Liver (tissue), 9 donors: ENCODE data around the gene WASF1. TPM values are rescaled to one million over a fixed set of nuclear protein-coding genes. Genes with fewer than 3 reads are reported as not detected.

Experiments
- DNase-seq: peaks from one replicate; pipeline ENCODE4 v3.0.0-alpha.2; 2017; ENCODE audit warnings: low spot score
- H3K27ac ChIP-seq, 2 donors: one replicate each; pipeline ENCODE4 v1.7.0; 2013; ENCODE audit warnings: inconsistent platforms in 2 of 2, low read length in 2 of 2, control low read depth in 1 of 2, low read depth in 1 of 2, mild to moderate bottlenecking in 1 of 2
- H3K27me3 ChIP-seq, 4 donors: one replicate each; pipeline versions ENCODE4 v1.6.1 to v1.7.0; 2013; ENCODE audit warnings: low read length in 3 of 4, inconsistent platforms in 1 of 4, mild to moderate bottlenecking in 1 of 4, moderate library complexity in 1 of 4; ENCODE audit not compliant: control insufficient read depth in 4 of 4, insufficient read depth in 4 of 4
- H3K36me3 ChIP-seq, 4 donors: one replicate each; pipeline versions ENCODE4 v1.6.1 to v1.7.0; 2013; ENCODE audit warnings: low read length in 3 of 4, mild to moderate bottlenecking in 3 of 4, low read depth in 1 of 4, moderate library complexity in 1 of 4; ENCODE audit not compliant: control insufficient read depth in 4 of 4, insufficient read depth in 3 of 4
- H3K4me1 ChIP-seq, 4 donors: one replicate each; pipeline versions ENCODE4 v1.6.1 to v1.7.0; 2013; ENCODE audit warnings: low read length in 3 of 4, mild to moderate bottlenecking in 3 of 4, moderate library complexity in 1 of 4; ENCODE audit not compliant: control insufficient read depth in 4 of 4, insufficient read depth in 4 of 4
- H3K4me3 ChIP-seq, 3 donors: one replicate each; pipeline versions ENCODE4 v1.6.1 to v1.7.0; 2013; ENCODE audit warnings: low read length in 3 of 3, control low read depth in 1 of 3, low read depth in 1 of 3, mild to moderate bottlenecking in 1 of 3
- H3K9ac ChIP-seq, 2 donors: one replicate each; pipeline ENCODE4 v1.7.0; 2013; ENCODE audit warnings: low read length in 2 of 2, mild to moderate bottlenecking in 2 of 2, moderate library complexity in 2 of 2, control low read depth in 1 of 2, low read depth in 1 of 2
- H3K9me3 ChIP-seq, 4 donors: one replicate each; pipeline versions ENCODE4 v1.6.1 to v1.7.0; 2013; ENCODE audit warnings: low read length in 3 of 4; ENCODE audit not compliant: control insufficient read depth in 4 of 4
- EGR1 ChIP-seq, 2 donors: IDR thresholded peaks; 2 replicates each; pipeline ENCODE4 v1.6.1; 2016 to 2018; ENCODE audit warnings: antibody characterized with exemption in 2 of 2, low read depth in 2 of 2
- FOXA1 ChIP-seq: IDR thresholded peaks from 2 replicates; pipeline ENCODE4 v1.6.1; 2016; ENCODE audit warnings: antibody characterized with exemption
- GABPA ChIP-seq, 2 donors: IDR thresholded peaks in 1 of 2; conservative IDR thresholded peaks in 1 of 2; 2 replicates each; pipeline ENCODE4 v1.6.1; 2016; ENCODE audit warnings: antibody characterized with exemption in 2 of 2, mild to moderate bottlenecking in 1 of 2, moderate library complexity in 1 of 2
- HNF4A ChIP-seq, 2 donors: conservative IDR thresholded peaks; 2 replicates each; pipeline ENCODE4 v1.6.1; 2016; ENCODE audit warnings: antibody characterized with exemption in 2 of 2, mild to moderate bottlenecking in 2 of 2
- HNF4G ChIP-seq: IDR thresholded peaks from 2 replicates; pipeline ENCODE4 v1.6.1; 2016; ENCODE audit warnings: antibody characterized with exemption
- NR2F2 ChIP-seq: IDR thresholded peaks from 2 replicates; pipeline ENCODE4 v1.6.1; 2016; ENCODE audit warnings: antibody characterized with exemption
- RAD21 ChIP-seq, 2 donors: IDR thresholded peaks; 2 replicates each; pipeline ENCODE4 v1.6.1; 2016; ENCODE audit warnings: antibody characterized with exemption in 2 of 2, mild to moderate bottlenecking in 2 of 2
- RXRA ChIP-seq, 2 donors: IDR thresholded peaks; 2 replicates each; pipeline ENCODE4 v1.6.1; 2017 to 2018; ENCODE audit warnings: antibody characterized with exemption in 2 of 2, mild to moderate bottlenecking in 1 of 2
- SP1 ChIP-seq: IDR thresholded peaks from 2 replicates; pipeline ENCODE4 v1.6.1; 2018; ENCODE audit warnings: antibody characterized with exemption, mild to moderate bottlenecking
- TAF1 ChIP-seq: conservative IDR thresholded peaks from 2 replicates; pipeline ENCODE4 v1.6.1; 2016; ENCODE audit warnings: antibody characterized with exemption, mild to moderate bottlenecking
- WGBS: extraction: QIAGEN DNeasy Blood & Tissue Kit; methylation state at CpG from one replicate; pipeline ENCODE4 v1.1.7; 2013; 5-methylcytosine and 5-hydroxymethylcytosine counted together
- polyA plus RNA-seq, 2 donors: library from polyadenylated mRNA; stranded (reverse) in 1 of 2; unstranded in 1 of 2; fragments of 200-250 nt in 1 of 2; fragments of >200 nt in 1 of 2; fragmentation: Nextera tagmentation in 1 of 2; extraction: Ambion mirVana in 1 of 2; gene quantifications; one replicate each; pipeline versions ENCODE4 v1.2.1 to v1.2.3, GENCODE V29; 2013 to 2015
- total RNA-seq, 2 donors: library from RNA; depleted of rRNA; stranded (reverse); fragments of >200 nt; gene quantifications; one replicate each; pipeline ENCODE4 v1.2.3, GENCODE V29; 2014
- TF ChIP-seq, protein P1 (sequence below): fragments of 150-350 bp; IDR thresholded peaks from 2 replicates; pipeline ENCODE4 v1.5.1; 2017; ENCODE audit warnings: improper control_type of control experiment, low read depth, low read length; ENCODE audit not compliant: missing input control
- TF ChIP-seq, protein P2 (sequence below): IDR thresholded peaks from 2 replicates; pipeline ENCODE4 v1.6.1; 2016; ENCODE audit warnings: antibody characterized with exemption
- TF ChIP-seq, protein P3 (sequence below): IDR thresholded peaks from 2 replicates; pipeline ENCODE4 v1.6.1; 2016; ENCODE audit warnings: antibody characterized with exemption
- TF ChIP-seq, protein P4 (sequence below): IDR thresholded peaks from 2 replicates; pipeline ENCODE4 v1.6.1; 2016; ENCODE audit warnings: antibody characterized with exemption
- TF ChIP-seq, protein P5 (sequence below): IDR thresholded peaks from 2 replicates; pipeline ENCODE4 v1.6.1; 2016; ENCODE audit warnings: antibody characterized with exemption, mild to moderate bottlenecking
- donor health status: healthy.
- donor health status: healthy.
- donor health status: healthy.
- donor health status: healthy.
- donor health status: healthy.

Gene WASF1
- total and polyA plus RNA-seq, 4 donors, result 3.2 to 5.5 (median 3.4) TPM

DNA sequence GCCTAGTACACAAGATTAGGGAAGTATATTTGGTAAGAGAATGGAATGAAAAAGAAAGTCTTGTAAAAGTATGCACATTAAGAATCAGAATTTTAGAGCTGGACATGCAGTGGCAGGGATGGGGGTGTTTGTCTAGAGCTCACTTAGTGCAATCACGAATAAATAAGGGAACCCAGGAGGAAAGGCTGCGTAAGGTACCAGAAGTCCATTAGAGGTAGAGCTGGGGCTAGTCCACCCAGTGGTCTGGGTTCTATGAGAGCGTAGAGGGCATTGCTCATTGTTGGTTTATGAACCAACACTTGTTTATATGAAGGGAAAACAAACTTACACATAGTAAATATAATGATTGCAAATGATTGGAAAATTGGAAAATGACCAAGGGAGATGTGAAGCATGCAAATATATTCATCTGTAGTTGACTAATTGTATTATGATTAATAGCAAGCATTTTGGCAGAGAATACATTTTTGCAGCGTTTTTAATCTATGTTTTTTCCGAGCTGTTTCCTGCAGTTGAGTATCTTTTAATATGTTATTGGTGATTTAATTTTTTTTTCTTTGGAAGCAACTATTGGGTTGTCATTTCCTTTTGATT is 3.9 kb upstream of the WASF1 start:
- no peaks in the 10 kb centered on the region for H3K36me3 ChIP-seq
- H3K9ac ChIP-seq, result no peak overlapping the region
- no peaks in the 10 kb centered on the region for H3K9me3 ChIP-seq
- 70% methylated on average over 5 of the region's 5 CpGs for WGBS
- DNase-seq, result no peak
- TF ChIP-seq RXRA (IDR thresholded peaks at IDR 0.05) (no peak), HNF4G (peak; percentile 15), HNF4A (conservative IDR thresholded peaks at IDR 0.05) (peak in 1 of 2 donors; percentile 69)
- no peaks in the 10 kb centered on the region for H3K27me3 ChIP-seq
- H3K4me3 ChIP-seq, result no peak overlapping the region
- no peak overlapping the region for H3K27ac ChIP-seq
- peaks cover 4 to 54% (median 39%) of the 10 kb centered on the region in 4 donors for H3K4me1 ChIP-seq

DNA sequence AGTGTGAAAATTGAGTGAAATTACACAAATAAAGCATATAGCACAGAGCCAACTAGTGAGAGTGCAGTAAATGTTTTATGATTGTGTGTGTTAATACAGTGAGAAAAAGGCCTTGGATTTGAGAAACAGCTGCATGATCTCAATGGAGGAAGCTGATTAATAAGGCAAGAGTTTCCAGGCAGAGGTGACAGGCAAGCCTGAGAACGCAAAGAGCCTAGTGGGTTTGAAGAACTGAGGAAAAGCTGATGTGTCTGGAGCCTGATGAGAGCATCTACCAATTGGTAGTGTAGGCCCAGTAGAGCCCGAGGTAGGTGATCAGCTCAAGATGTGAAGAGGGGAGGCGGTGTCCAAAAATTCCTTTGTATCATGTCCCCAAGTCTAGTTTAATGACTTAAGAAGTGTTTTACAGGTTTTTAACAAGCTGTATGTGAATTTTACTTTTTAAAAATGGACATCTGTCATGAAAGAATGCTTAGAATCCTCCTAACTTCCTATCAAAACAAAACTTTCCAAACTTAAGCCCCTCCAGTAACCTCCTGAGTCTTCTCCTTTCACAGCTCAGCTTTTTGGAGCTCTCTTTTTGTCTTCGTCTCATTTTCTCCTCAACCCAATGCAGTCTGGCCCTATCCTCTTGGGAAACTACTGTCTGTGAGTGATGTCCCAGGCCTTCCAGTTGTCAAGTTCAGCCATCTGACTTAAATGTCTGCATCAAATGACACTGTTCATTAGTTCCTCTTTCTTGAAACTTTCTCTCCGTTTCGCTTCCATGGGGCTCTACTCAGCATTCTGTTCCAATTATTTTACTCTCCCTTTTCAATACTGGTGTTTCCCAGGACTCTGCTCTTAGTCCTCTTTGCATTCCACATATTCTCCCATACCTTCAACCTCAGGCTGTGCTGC is 1.9 kb upstream of the WASF1 start:
- Histone ChIP-seq H3K4me1 (peaks cover 3 to 50% (median 39%) of the 10 kb centered on the region in 4 donors), H3K27ac (no peak overlapping the region)

More for the DNA sequence above, 1.9 kb upstream of the WASF1 start:
- no peaks in the 10 kb centered on the region for H3K27me3 ChIP-seq
- TF ChIP-seq GABPA (IDR thresholded peaks at IDR 0.05 in 1 of 2, conservative IDR thresholded peaks at IDR 0.05 in 1 of 2) (no peak), HNF4A (conservative IDR thresholded peaks at IDR 0.05) (no peak), SP1 (no peak), HNF4G (no peak), TAF1 (no peak), RXRA (IDR thresholded peaks at IDR 0.05) (no peak), NR2F2 (no peak), FOXA1 (no peak), RAD21 (IDR thresholded peaks at IDR 0.05) (no peak), EGR1 (IDR thresholded peaks at IDR 0.05; ENCODE audit: low read depth in 2 of 2) (no peak)
- TF ChIP-seq, protein P1, sequence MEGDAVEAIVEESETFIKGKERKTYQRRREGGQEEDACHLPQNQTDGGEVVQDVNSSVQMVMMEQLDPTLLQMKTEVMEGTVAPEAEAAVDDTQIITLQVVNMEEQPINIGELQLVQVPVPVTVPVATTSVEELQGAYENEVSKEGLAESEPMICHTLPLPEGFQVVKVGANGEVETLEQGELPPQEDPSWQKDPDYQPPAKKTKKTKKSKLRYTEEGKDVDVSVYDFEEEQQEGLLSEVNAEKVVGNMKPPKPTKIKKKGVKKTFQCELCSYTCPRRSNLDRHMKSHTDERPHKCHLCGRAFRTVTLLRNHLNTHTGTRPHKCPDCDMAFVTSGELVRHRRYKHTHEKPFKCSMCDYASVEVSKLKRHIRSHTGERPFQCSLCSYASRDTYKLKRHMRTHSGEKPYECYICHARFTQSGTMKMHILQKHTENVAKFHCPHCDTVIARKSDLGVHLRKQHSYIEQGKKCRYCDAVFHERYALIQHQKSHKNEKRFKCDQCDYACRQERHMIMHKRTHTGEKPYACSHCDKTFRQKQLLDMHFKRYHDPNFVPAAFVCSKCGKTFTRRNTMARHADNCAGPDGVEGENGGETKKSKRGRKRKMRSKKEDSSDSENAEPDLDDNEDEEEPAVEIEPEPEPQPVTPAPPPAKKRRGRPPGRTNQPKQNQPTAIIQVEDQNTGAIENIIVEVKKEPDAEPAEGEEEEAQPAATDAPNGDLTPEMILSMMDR, result no peak
- TF ChIP-seq, protein P2, sequence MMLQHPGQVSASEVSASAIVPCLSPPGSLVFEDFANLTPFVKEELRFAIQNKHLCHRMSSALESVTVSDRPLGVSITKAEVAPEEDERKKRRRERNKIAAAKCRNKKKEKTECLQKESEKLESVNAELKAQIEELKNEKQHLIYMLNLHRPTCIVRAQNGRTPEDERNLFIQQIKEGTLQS, result no peak
- TF ChIP-seq, protein P3, sequence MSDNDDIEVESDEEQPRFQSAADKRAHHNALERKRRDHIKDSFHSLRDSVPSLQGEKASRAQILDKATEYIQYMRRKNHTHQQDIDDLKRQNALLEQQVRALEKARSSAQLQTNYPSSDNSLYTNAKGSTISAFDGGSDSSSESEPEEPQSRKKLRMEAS, result no peak
- TF ChIP-seq, protein P4, sequence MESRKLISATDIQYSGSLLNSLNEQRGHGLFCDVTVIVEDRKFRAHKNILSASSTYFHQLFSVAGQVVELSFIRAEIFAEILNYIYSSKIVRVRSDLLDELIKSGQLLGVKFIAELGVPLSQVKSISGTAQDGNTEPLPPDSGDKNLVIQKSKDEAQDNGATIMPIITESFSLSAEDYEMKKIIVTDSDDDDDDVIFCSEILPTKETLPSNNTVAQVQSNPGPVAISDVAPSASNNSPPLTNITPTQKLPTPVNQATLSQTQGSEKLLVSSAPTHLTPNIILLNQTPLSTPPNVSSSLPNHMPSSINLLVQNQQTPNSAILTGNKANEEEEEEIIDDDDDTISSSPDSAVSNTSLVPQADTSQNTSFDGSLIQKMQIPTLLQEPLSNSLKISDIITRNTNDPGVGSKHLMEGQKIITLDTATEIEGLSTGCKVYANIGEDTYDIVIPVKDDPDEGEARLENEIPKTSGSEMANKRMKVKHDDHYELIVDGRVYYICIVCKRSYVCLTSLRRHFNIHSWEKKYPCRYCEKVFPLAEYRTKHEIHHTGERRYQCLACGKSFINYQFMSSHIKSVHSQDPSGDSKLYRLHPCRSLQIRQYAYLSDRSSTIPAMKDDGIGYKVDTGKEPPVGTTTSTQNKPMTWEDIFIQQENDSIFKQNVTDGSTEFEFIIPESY, result no peak
- TF ChIP-seq, protein P5, sequence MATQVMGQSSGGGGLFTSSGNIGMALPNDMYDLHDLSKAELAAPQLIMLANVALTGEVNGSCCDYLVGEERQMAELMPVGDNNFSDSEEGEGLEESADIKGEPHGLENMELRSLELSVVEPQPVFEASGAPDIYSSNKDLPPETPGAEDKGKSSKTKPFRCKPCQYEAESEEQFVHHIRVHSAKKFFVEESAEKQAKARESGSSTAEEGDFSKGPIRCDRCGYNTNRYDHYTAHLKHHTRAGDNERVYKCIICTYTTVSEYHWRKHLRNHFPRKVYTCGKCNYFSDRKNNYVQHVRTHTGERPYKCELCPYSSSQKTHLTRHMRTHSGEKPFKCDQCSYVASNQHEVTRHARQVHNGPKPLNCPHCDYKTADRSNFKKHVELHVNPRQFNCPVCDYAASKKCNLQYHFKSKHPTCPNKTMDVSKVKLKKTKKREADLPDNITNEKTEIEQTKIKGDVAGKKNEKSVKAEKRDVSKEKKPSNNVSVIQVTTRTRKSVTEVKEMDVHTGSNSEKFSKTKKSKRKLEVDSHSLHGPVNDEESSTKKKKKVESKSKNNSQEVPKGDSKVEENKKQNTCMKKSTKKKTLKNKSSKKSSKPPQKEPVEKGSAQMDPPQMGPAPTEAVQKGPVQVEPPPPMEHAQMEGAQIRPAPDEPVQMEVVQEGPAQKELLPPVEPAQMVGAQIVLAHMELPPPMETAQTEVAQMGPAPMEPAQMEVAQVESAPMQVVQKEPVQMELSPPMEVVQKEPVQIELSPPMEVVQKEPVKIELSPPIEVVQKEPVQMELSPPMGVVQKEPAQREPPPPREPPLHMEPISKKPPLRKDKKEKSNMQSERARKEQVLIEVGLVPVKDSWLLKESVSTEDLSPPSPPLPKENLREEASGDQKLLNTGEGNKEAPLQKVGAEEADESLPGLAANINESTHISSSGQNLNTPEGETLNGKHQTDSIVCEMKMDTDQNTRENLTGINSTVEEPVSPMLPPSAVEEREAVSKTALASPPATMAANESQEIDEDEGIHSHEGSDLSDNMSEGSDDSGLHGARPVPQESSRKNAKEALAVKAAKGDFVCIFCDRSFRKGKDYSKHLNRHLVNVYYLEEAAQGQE, result no peak
- 62% methylated on average over 6 of the region's 6 CpGs for WGBS
- H3K9me3 ChIP-seq, result no peaks in the 10 kb centered on the region
- peak overlapping the region; percentile 84 for H3K9ac ChIP-seq
- peak overlapping the region; percentile 60 to 96 (median 76) for H3K4me3 ChIP-seq
- DNase-seq, result no peak
- H3K36me3 ChIP-seq, result no peaks in the 10 kb centered on the region
